ENCODE data around the gene CNTROB.
"Not testable (repeated sequence)": the region's sequence is repeated elsewhere in the genome, so short reads cannot be mapped to it uniquely, and the experiment has no call there.

CNTROB gene

DNA sequence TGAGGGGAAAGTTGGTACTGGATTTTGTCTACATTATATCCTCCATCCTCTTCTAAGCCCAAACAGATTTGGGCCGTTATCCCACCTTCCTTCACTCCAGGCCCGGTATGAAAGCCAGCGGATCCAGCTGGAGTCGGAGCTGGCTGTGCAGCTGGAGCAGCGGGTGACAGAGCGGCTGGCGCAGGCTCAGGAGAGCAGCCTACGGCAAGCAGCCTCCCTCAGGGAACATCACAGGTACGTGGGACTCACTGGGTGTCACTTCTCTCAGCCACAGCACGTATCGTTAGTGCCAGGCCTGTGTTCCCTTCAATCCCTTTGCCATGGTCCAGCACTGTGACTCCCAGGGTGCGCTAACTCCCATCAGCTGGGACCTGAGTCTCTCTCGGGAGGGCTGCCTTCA lies 11.3 kb downstream of the CNTROB start:
- DNase-seq: no peak

GRCh38 chr17:7944326-7944725 lies 12.3 kb downstream of the CNTROB start:
- DNase-seq: no peak

- no peak for DNase-seq
Observed at GRCh38 chr17:7945651-7946050, 13.6 kb downstream of the CNTROB start.

DNA sequence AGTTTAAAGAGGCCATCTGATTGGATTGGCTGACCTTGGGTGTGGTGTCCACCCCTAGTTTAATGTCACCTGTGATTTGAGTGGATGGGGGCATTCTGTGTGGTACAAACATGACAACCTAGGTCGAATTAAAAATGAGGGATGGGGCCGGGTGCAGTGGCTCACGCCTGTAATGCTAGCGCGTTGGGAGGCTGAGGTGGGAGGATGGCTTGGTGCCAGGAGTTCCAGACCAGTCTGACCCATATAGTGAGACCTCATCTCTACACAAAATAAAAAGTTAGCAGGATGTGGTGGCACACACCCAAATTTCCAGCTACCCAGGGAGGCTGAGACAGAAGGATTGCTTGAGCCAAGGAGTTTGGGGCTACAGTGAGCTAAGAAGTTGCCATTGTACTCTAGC lies 14.4 kb downstream of the CNTROB start:
- no peak for DNase-seq

DNA sequence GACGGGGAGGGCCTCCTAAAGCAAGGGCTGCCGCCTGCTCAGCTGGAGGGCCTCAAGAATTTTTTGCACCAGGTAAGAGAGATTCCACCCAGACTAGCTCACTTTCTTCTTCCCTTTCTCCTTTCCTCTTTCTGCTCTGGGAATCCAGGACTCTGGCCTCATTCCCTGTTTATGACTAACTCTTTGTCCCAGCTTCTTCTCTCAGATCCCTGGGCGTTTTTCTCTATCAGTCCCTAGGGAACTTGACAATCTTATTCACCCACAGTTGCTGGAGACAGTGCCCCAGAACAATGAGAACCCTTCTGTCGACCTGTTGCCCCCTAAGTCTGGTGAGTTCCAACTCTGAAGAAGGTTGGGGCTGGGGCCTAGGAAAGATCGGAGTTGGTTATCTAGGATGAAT lies 15.6 kb downstream of the CNTROB start:
- no peak for DNase-seq

GRCh38 chr17:7950578-7950977 lies 18.6 kb downstream of the CNTROB start:
- DNase-seq: no peak

DNA sequence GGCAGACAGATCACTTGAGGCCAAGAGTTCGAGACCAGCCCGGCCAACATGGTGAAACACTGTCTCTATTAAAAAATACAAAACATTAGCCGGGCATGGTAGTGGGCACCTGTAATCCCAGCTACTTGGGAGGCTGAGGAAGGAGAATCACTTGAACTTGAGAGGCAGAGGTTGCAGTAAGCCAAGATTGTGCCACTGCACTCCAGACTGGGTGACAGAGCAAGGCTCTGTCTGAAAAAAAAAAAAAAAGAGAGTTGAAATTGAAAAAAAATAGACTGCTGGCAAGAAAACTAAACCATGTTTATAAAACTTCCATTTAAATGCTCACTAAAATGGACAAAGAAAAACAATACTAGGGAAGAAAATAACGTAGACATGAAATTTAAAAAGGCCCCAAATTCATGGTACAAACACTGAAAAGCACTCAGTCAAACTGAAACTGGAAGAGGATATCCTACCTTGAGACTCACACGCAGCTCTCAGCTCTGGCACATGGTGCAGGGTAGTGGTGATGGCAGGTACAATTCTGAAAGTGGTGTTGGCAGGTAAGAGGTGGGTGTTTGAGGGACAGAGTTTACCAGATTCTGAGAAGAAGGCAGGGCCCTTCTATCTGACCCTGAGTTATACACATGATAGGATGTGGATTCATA lies 19.3 kb downstream of the CNTROB start:
- no peak for DNase-seq

- not testable (repeated sequence) for DNase-seq
Observed at GRCh38 chr17:7953266-7953665, 21.3 kb downstream of the CNTROB start.

DNA sequence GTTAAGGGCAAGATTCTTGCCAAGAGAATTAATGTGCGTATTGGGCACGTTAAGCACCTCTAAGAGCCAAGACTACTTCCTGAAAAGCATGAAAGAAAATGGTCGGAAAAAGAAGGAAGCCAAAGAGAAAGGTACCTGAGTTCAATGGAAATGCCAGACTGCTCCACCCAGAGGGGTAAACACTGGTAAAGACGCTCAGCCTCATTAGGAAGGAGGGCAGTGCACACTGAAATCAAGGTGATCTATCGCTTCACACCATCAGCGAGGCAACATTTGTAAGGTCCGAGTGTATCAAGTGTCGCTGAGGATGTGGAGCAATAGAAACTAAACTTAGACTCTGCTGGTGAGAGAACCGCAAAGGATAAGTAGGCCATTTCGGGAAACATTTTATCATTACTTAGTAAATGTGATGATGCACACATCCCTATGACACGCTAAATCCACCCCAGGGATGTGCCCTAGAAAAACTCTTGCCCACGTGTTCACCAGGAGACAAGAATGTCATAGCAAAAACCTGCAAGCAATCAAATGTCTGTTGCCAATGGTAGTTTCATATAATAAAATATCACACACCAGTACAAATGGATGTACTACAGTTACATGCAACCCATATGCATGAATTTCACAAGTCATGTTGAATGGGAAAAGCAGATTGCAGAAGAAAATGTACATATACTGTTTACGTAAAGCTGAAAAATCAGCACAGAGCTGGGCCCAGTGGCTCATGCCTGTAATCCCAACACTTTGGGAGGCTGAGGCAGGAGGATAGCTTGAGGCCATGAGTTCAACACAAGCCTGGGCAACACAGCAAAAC lies 23.6 kb downstream of the CNTROB start:
- no peak for DNase-seq

DNA sequence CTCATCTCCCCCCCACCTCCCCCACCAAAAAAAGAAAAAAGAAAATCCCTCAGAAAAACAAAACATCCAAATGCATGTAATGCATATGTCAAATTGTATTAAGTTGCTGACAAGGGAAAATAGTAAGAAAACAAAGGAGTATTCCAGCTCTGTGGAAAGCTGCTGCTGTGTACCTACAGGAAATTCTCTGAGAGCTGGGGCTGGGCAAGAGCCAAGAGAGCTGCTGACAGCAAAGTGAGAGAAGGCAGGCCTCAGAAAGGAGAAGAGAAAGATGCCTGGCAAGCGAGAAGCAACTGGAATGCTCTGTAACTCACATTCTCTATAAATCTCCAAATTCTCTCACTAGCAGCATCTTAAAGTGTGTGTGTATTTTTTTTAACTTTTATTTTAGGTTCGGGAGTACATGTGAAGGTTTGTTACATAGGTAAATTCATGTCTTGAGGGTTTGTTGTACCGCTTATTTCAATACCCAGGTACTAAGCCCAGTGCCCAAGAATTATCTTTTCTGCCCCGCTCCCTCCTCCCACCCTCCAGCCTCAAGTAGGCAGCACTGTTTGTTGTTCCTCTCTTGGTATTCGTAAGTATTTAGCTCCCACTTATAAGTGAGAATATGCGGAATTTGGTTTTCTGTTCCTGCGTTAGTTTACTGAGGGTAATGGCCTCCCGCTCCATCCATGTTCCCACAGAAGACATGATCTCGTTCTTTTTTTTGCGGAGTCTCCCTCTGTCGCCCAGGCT lies 24.4 kb downstream of the CNTROB start:
- DNase-seq: no peak

DNA sequence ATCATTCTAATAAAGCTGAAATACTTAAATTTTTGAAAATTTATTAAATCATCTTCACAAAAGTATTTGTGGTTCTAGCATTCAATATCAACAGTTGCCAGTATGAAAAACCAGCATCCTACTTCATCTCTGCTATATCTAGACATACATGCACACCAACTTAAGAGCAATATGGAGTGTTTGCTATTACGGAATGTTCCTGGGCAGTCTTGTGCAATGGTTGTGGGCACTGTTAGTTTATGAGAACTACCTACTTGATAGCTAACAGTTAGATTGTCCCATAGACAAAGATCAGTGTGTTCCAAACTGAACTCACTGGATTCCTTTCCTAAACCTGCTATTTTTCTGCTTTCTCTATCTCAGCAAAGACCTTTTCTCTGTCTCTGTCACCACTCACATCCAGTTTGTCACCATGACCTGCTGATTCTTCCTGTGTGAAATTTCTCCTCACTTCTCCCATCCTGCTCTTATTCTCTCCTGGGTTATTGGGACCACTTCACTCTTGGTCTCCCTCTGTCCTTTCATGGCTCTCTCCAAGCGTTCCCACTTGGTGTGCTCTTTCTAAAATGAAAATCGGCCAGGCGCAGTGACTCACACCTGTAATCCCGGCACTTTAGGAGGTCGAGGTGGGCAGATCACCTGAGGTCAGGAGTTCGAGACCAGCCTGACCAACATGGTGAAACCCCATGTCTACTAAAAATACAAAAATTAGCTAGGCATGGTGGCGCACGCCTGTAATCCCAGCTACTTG lies 27.7 kb downstream of the CNTROB start:
- DNase-seq: no peak

DNA sequence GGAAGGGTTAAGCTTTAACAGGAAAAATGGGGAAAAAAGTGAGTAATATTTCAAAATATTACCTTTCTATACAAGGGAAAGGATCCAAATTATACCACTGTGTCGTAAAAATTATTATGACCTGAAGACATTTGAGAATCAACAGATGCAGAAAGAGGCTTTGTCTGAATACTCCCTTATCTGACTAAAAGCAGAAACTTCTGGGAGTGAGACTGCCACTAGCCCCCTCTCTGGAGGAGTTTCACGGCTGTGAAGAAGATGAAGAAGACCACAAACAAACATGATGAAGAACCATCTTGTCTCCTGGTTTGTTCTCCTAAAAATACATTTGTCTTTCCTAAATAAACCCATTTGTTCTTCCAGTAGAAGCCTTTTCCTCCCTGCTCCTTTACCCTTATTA lies 29.4 kb downstream of the CNTROB start:
- no peak for DNase-seq

- DNase-seq: no peak
Observed at GRCh38 chr17:7967751-7968150, 35.7 kb downstream of the CNTROB start.

DNA sequence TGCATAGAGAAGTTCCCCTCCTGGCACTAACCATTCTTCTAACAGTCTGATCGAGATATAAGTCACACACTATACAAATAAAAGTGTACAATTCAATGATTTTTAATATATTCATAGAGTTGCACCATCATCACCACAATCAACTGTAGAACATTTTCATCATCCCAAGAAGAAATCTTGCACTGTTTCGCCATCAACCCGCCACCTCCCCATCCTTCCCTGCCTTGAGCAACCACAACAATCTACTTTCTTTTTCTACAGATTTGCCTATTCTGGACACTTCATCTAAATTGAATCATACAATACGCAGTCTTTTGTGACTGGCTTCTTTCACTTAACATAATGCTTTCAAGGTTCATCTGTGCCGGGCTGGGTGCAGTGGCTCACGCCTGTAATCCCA lies 37.4 kb downstream of the CNTROB start:
- DNase-seq: no peak

GRCh38 chr17:7971651-7972050 lies 39.6 kb downstream of the CNTROB start:
- DNase-seq: no peak

- no peak for DNase-seq
Observed at GRCh38 chr17:7972131-7972785, 40.3 kb downstream of the CNTROB start.

GRCh38 chr17:7974638-7975131 lies 42.7 kb downstream of the CNTROB start:
- DNase-seq: no peak

GRCh38 chr17:7977039-7977438 lies 45.0 kb downstream of the CNTROB start:
- DNase-seq: no peak

GRCh38 chr17:7977805-7978204 lies 45.8 kb downstream of the CNTROB start:
- DNase-seq: no peak

- no peak for DNase-seq
Observed at GRCh38 chr17:7982173-7982572, 50.2 kb downstream of the CNTROB start.

- DNase-seq: peak in 1 of 2 experiments; percentile 0
Observed at GRCh38 chr17:7982666-7983065, 50.7 kb downstream of the CNTROB start.

GRCh38 chr17:7984904-7985303 lies 52.9 kb downstream of the CNTROB start:
- no peak for DNase-seq
